Mesenchymal stem cell (in vitro differentiated cells and primary cell): ENCODE data around the gene TLX3.

Experiments
- DNase-seq: peaks from one replicate; pipeline ENCODE4 v3.0.0-alpha.2; 2013
- H2AFZ ChIP-seq: one replicate; pipeline ENCODE4 v1.6.1; 2013; ENCODE audit warnings: low read depth, mild to moderate bottlenecking, control low read depth, inconsistent platforms, low read length, moderate library complexity
- H2AK5ac ChIP-seq: 2 replicates; pipeline ENCODE4 v1.6.1; 2013; ENCODE audit warnings: low read length, moderate library complexity, mild to moderate bottlenecking, inconsistent platforms; ENCODE audit not compliant: severe bottlenecking
- H2BK120ac ChIP-seq: one replicate; pipeline ENCODE4 v1.6.1; 2013; ENCODE audit warnings: low read depth, mild to moderate bottlenecking, inconsistent platforms, low read length, moderate library complexity
- H2BK12ac ChIP-seq, 2 experiments: one replicate each; pipeline ENCODE4 v1.6.1; 2013; ENCODE audit warnings: inconsistent platforms in 2 of 2, low read length in 2 of 2, mild to moderate bottlenecking in 2 of 2, moderate library complexity in 2 of 2, control low read depth in 1 of 2
- H2BK15ac ChIP-seq: one replicate; pipeline ENCODE4 v1.6.1; 2013; ENCODE audit warnings: mild to moderate bottlenecking, low read depth, inconsistent platforms; ENCODE audit not compliant: poor library complexity, severe bottlenecking
- H2BK5ac ChIP-seq: 2 replicates; pipeline ENCODE4 v1.6.1; 2013; ENCODE audit warnings: low read depth, mild to moderate bottlenecking, low read length, control low read depth, inconsistent platforms; ENCODE audit not compliant: poor library complexity, severe bottlenecking
- H3K14ac ChIP-seq, 2 experiments: one replicate each; pipeline ENCODE4 v1.6.1; 2013; ENCODE audit warnings: inconsistent platforms in 2 of 2, low read length in 2 of 2, control low read depth in 1 of 2, mild to moderate bottlenecking in 1 of 2, moderate library complexity in 1 of 2
- H3K18ac ChIP-seq, 2 experiments: one replicate each; pipeline ENCODE4 v1.6.1; 2013; ENCODE audit warnings: inconsistent platforms in 2 of 2, low read length in 2 of 2, control low read depth in 1 of 2, low read depth in 1 of 2, mild to moderate bottlenecking in 1 of 2
- H3K23ac ChIP-seq, 2 experiments: one replicate each; pipeline ENCODE4 v1.6.1; 2013; ENCODE audit warnings: inconsistent platforms in 2 of 2, low read length in 2 of 2, mild to moderate bottlenecking in 2 of 2, moderate library complexity in 2 of 2, control low read depth in 1 of 2
- H3K27ac ChIP-seq: 2 replicates; pipeline ENCODE4 v1.5.1; 2013; ENCODE audit warnings: mild to moderate bottlenecking, moderate library complexity, low read length, control low read depth, inconsistent platforms; ENCODE audit not compliant: poor library complexity, severe bottlenecking
- H3K27me3 ChIP-seq, 2 experiments: 2 replicates each; pipeline versions ENCODE4 v1.6.1 to v1.7.0; 2013; ENCODE audit warnings: low read length in 2 of 2, mild to moderate bottlenecking in 2 of 2, moderate library complexity in 2 of 2, control low read depth in 1 of 2, inconsistent platforms in 1 of 2; ENCODE audit not compliant: control insufficient read depth in 1 of 2, insufficient read depth in 1 of 2
- H3K36me3 ChIP-seq, 2 experiments: 2 replicates each; pipeline versions ENCODE4 v1.6.1 to v1.7.0; 2013; ENCODE audit warnings: low read length in 2 of 2, control low read depth in 1 of 2, inconsistent platforms in 1 of 2, low read depth in 1 of 2, mild to moderate bottlenecking in 1 of 2; ENCODE audit not compliant: insufficient read depth in 2 of 2, control insufficient read depth in 1 of 2
- H3K4ac ChIP-seq, 2 experiments: one replicate each; pipeline ENCODE4 v1.6.1; 2013; ENCODE audit warnings: inconsistent platforms in 2 of 2, low read length in 2 of 2, mild to moderate bottlenecking in 2 of 2, moderate library complexity in 2 of 2, control low read depth in 1 of 2, low read depth in 1 of 2
- H3K4me1 ChIP-seq: 2 replicates; pipeline ENCODE4 v1.6.1; 2013; ENCODE audit warnings: low read depth, low read length, control low read depth; ENCODE audit not compliant: control insufficient read depth, insufficient read depth
- H3K4me2 ChIP-seq: 2 replicates; pipeline ENCODE4 v1.6.1; 2013; ENCODE audit warnings: low read length, mild to moderate bottlenecking, inconsistent platforms; ENCODE audit not compliant: poor library complexity, severe bottlenecking
- H3K4me3 ChIP-seq, 2 experiments: 2 replicates each; pipeline versions ENCODE4 v1.5.1 to v1.7.0; 2013; ENCODE audit warnings: low read length in 2 of 2, mild to moderate bottlenecking in 2 of 2, control low read depth in 1 of 2, low read depth in 1 of 2; ENCODE audit not compliant: insufficient read depth in 1 of 2
- H3K79me1 ChIP-seq: replicated peaks from 2 replicates; pipeline ENCODE4 v1.6.1; 2013; ENCODE audit warnings: mild to moderate bottlenecking, control low read depth, low read length, inconsistent platforms; ENCODE audit not compliant: poor library complexity, severe bottlenecking
- H3K9ac ChIP-seq: 2 replicates; pipeline ENCODE4 v1.7.0; 2013; ENCODE audit warnings: mild to moderate bottlenecking, low read length, moderate library complexity
- H3K9me3 ChIP-seq: 2 replicates; pipeline ENCODE4 v1.7.0; 2013; ENCODE audit warnings: mild to moderate bottlenecking, low read length; ENCODE audit not compliant: control insufficient read depth
- H4K8ac ChIP-seq: one replicate; pipeline ENCODE4 v1.6.1; 2013; ENCODE audit warnings: inconsistent platforms, mild to moderate bottlenecking, low read length, moderate library complexity
- H4K91ac ChIP-seq: one replicate; pipeline ENCODE4 v1.6.1; 2013; ENCODE audit warnings: mild to moderate bottlenecking, low read length, inconsistent platforms
- WGBS: methylation state at CpG from one replicate; pipeline ENCODE4 v1.1.7; 2013; ENCODE audit warnings: mixed read lengths; 5-methylcytosine and 5-hydroxymethylcytosine counted together

TLX3 gene

DNA sequence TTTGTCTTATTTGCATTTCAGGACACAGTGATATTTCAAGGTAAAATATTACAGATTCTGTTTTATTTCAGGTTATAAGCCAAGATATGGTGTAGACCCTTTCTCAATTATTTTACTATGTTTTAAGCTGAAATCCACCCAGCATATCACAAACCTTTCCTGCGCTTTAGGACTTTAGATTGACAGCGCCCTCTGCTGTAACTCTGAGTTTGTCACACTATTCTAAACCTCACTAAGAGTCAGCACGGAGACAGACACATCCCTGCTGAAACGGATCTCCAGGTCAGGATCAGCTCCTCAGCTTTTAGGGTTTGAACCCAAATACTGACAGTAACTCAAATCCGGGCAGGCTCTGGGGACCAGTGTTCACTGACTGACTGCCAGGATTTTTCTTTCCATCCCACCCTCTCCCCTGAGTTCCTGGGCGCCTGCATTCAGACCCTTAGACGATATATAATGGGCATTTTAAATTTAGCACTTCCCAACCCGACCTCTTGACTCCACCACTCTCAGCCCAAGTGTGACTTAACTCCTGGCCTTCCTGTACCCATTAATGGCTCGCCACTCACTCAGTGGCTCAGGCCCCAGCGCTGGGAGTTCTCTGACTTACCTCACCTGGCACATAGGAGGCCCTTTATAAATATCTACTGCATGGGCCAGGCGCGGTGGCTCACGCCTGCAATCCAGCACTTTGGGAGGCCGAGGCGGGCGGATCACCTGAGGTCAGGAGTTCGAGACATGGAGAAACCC lies 33.5 kb downstream of the TLX3 start:
- H3K9me3 ChIP-seq, result no peaks in the 10 kb centered on the region
- H3K79me1 ChIP-seq, result no peaks in the 10 kb centered on the region
- no peak overlapping the region for H3K18ac ChIP-seq
- no peak overlapping the region for H3K4ac ChIP-seq
- peaks cover 5 to 26% of the 10 kb centered on the region in 2 experiments for H3K27me3 ChIP-seq
- H2AFZ ChIP-seq, result no peak overlapping the region
- H2BK120ac ChIP-seq, result no peak overlapping the region
- H2BK12ac ChIP-seq, result no peak overlapping the region
- H3K4me3 ChIP-seq, result no peak overlapping the region
- no peak overlapping the region for H3K9ac ChIP-seq
- 56% methylated on average over 17 of the region's 17 CpGs for WGBS
- no peak overlapping the region for H3K27ac ChIP-seq
- H3K36me3 ChIP-seq, result no peaks in the 10 kb centered on the region
- H3K4me2 ChIP-seq, result no peak overlapping the region
- H2BK5ac ChIP-seq, result no peak overlapping the region
- no peak overlapping the region for H3K14ac ChIP-seq
- H2BK15ac ChIP-seq, result no peak overlapping the region
- H2AK5ac ChIP-seq, result no peak overlapping the region
- no peak overlapping the region for H4K8ac ChIP-seq
- H3K4me1 ChIP-seq, result no peaks in the 10 kb centered on the region
- peak; percentile 71 for DNase-seq
- no peak overlapping the region for H4K91ac ChIP-seq
- H3K23ac ChIP-seq, result no peak overlapping the region

DNA sequence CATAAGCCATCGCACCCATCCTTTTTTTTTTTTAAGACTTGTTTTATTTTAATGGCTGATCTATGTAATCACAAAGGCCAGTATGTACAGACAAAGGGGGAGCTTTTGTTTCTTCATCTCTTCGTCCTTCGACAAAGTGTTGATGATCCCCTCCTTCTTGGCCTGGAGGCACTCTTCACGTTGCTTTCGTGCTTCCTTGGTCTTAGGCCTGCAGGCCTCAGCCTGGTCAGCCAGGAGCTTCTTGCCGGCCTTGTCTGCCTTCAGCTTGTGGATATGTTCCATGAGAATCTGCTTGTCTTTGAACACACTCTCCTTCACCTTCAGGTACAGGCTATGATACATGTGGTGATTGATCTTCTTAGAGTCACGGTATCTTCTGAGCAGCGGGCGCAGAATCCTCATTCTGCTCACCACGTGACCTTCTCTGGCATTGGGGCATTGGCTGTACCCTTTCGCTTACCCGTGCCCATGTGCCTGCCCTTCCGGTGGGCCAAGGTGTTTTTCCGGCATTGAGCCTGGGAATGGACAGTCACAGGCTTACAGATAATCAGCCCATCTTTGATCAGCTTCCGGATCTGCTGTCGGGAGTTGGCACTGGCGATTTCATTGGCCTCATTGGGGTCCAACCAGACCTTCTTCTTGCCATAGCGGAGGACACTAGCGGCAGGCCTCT lies 36.0 kb downstream of the TLX3 start:
- Histone ChIP-seq H4K8ac (no peak overlapping the region), H3K14ac (no peak overlapping the region), H3K18ac (no peak overlapping the region), H2AFZ (no peak overlapping the region), H3K4me2 (no peak overlapping the region), H3K79me1 (no peaks in the 10 kb centered on the region), H3K36me3 (no peaks in the 10 kb centered on the region), H3K9me3 (no peaks in the 10 kb centered on the region), H2BK15ac (no peak overlapping the region), H3K4me1 (no peaks in the 10 kb centered on the region), H3K4me3 (no peak overlapping the region), H2AK5ac (no peak overlapping the region), H2BK120ac (no peak overlapping the region), H3K27ac (no peak overlapping the region), H3K4ac (no peak overlapping the region), H3K23ac (no peak overlapping the region), H3K9ac (no peak overlapping the region), H4K91ac (no peak overlapping the region), H3K27me3 (peaks cover 0 to 21% of the 10 kb centered on the region in 2 experiments), H2BK5ac (no peak overlapping the region), H2BK12ac (no peak overlapping the region)
- no peak for DNase-seq
- WGBS, result 94% methylated on average over 18 of the region's 19 CpGs

DNA sequence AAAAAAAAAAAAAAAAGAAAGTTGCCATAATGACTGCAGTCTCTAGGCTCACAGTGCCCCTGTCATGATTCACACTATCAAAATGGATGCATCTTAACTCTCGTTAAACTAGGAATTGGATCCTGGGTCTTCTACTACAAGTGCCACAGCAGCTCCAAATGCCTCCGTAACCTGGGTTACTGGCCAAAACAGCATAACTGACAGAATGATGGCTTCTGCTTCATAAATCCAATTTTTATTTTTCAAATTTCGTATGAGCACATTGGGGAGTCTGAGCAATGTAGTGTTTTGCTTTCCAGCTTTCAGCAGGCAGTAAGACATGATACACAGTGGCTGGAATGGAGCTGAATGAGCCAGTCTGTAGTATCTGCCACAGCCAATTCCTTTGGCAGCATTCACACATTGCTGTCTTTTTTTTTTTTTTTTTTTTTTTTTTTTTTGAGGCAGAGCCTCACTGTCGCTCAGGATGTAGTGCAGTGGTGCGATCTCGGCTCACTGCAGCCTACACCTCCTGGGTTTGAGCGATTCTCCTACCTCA lies 42.6 kb downstream of the TLX3 start:
- Histone ChIP-seq H3K18ac (no peak overlapping the region), H3K4ac (no peak overlapping the region), H2BK5ac (no peak overlapping the region), H3K9ac (no peak overlapping the region), H3K27ac (no peak overlapping the region), H3K27me3 (peaks cover 3 to 11% of the 10 kb centered on the region in 2 experiments), H3K4me2 (no peak overlapping the region), H2BK15ac (no peak overlapping the region), H3K36me3 (no peaks in the 10 kb centered on the region), H3K4me1 (no peaks in the 10 kb centered on the region), H3K14ac (no peak overlapping the region), H4K8ac (no peak overlapping the region), H3K79me1 (no peaks in the 10 kb centered on the region), H4K91ac (no peak overlapping the region), H3K23ac (no peak overlapping the region), H3K4me3 (no peak overlapping the region), H2AFZ (no peak overlapping the region), H2AK5ac (no peak overlapping the region), H2BK12ac (no peak overlapping the region), H2BK120ac (no peak overlapping the region), H3K9me3 (no peaks in the 10 kb centered on the region)
- no peak for DNase-seq
- WGBS, result 86% methylated on average over 6 of the region's 7 CpGs

DNA sequence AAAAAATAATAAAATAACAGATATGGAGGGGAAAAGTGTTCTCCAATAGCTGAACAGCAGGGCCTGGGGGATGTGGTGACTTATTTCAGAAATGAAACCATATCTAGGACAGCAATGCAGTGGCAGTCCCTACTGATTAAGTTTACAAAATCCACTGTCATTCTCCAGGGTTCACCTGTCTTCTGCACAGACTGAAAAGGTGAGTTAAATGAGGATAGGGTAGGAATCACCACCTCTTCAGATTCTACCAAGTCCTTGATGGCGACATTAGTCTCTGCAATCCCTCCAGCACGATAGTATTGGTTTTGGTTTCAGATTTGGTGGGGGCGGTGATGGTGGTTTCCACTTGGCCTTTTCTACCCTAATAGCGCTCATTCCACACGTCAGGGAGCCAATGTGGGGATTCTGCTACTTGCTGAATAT lies 46.3 kb downstream of the TLX3 start:
- no peak overlapping the region for H2BK5ac ChIP-seq
- H3K18ac ChIP-seq, result no peak overlapping the region
- no peaks in the 10 kb centered on the region for H3K36me3 ChIP-seq
- no peaks in the 10 kb centered on the region for H3K4me1 ChIP-seq
- no peak overlapping the region for H3K14ac ChIP-seq
- 93% methylated on average over 5 of the region's 5 CpGs for WGBS
- H3K4me3 ChIP-seq, result no peak overlapping the region
- H2AK5ac ChIP-seq, result no peak overlapping the region
- no peak overlapping the region for H3K4ac ChIP-seq
- no peak overlapping the region for H3K9ac ChIP-seq
- H2BK15ac ChIP-seq, result no peak overlapping the region
- no peak overlapping the region for H3K27ac ChIP-seq
- no peaks in the 10 kb centered on the region for H3K79me1 ChIP-seq
- H4K91ac ChIP-seq, result no peak overlapping the region
- H3K4me2 ChIP-seq, result no peak overlapping the region
- H3K23ac ChIP-seq, result no peak overlapping the region
- no peak for DNase-seq
- no peak overlapping the region for H2BK120ac ChIP-seq
- H3K27me3 ChIP-seq, result peaks cover 3% of the 10 kb centered on the region in 2 experiments
- H2AFZ ChIP-seq, result no peak overlapping the region
- H3K9me3 ChIP-seq, result no peaks in the 10 kb centered on the region
- no peak overlapping the region for H4K8ac ChIP-seq
- no peak overlapping the region for H2BK12ac ChIP-seq
